ENCODE measurements around the gene IQCC. TPM values are rescaled to one million over a fixed set of nuclear protein-coding genes. Genes with fewer than 3 reads are reported as not detected.

Gene IQCC
- total RNA-seq, 3 donors from 2014 or later, result 1.8 to 3.5 (median 2.3) TPM

GRCh38 chr1:32219022-32219421, 13.6 kb downstream of the IQCC start:
- no peak overlapping the region for H3K4me3 ChIP-seq
- no peak for DNase-seq (ENCODE audit: low spot score in 2 of 2)
- H3K27me3 ChIP-seq, result no peaks in the 10 kb centered on the region
- H3K36me3 ChIP-seq, result no peaks in the 10 kb centered on the region
- TF ChIP-seq POLR2AphosphoS5 (IDR thresholded peaks at IDR 0.05), result no peak
- TF ChIP-seq CTCF (IDR thresholded peaks at IDR 0.05), result no peak
- no peak for TF ChIP-seq POLR2A (IDR thresholded peaks at IDR 0.05)
- no peak overlapping the region for H3K27ac ChIP-seq
- intact Hi-C loops (cut with DNase I; ENCODE audit: low total_unique reads), result no loop called here
- peaks cover 10% of the 10 kb centered on the region in 2 donors for H3K4me1 ChIP-seq
- H3K9me3 ChIP-seq, result no peaks in the 10 kb centered on the region

- Histone ChIP-seq H3K4me3 (peak overlapping the region; percentile 66 to 92 (median 85)), H3K9me3 (no peaks in the 10 kb centered on the region), H3K4me1 (peaks cover 10% of the 10 kb centered on the region in 2 donors), H3K27ac (peak overlapping the region in 1 of 2 donors; percentile 97), H3K36me3 (no peaks in the 10 kb centered on the region), H3K27me3 (no peaks in the 10 kb centered on the region)
- TF ChIP-seq CTCF (IDR thresholded peaks at IDR 0.05) (no peak), POLR2AphosphoS5 (IDR thresholded peaks at IDR 0.05) (no peak), POLR2A (IDR thresholded peaks at IDR 0.05) (no peak)
- DNase-seq (ENCODE audit: low spot score in 2 of 2), result no peak
- intact Hi-C loops (cut with DNase I; ENCODE audit: low total_unique reads), result no loop called here
These were observed 15.5 kb downstream of the IQCC start for GRCh38 chr1:32220746-32221580.

- TF ChIP-seq CTCF (IDR thresholded peaks at IDR 0.05), result no peak
- TF ChIP-seq POLR2AphosphoS5 (IDR thresholded peaks at IDR 0.05), result no peak
- DNase-seq (ENCODE audit: low spot score in 2 of 2), result no peak
- Histone ChIP-seq H3K36me3 (no peaks in the 10 kb centered on the region), H3K9me3 (no peaks in the 10 kb centered on the region), H3K4me3 (peak overlapping the region; percentile 66 to 92 (median 85)), H3K27ac (peak overlapping the region; percentile 97), H3K4me1 (peaks cover 10% of the 10 kb centered on the region in 2 donors), H3K27me3 (no peaks in the 10 kb centered on the region)
- intact Hi-C loops (cut with DNase I; ENCODE audit: low total_unique reads), result no loop called here
These were observed 16.1 kb downstream of the IQCC start for GRCh38 chr1:32221581-32221979.

DNA sequence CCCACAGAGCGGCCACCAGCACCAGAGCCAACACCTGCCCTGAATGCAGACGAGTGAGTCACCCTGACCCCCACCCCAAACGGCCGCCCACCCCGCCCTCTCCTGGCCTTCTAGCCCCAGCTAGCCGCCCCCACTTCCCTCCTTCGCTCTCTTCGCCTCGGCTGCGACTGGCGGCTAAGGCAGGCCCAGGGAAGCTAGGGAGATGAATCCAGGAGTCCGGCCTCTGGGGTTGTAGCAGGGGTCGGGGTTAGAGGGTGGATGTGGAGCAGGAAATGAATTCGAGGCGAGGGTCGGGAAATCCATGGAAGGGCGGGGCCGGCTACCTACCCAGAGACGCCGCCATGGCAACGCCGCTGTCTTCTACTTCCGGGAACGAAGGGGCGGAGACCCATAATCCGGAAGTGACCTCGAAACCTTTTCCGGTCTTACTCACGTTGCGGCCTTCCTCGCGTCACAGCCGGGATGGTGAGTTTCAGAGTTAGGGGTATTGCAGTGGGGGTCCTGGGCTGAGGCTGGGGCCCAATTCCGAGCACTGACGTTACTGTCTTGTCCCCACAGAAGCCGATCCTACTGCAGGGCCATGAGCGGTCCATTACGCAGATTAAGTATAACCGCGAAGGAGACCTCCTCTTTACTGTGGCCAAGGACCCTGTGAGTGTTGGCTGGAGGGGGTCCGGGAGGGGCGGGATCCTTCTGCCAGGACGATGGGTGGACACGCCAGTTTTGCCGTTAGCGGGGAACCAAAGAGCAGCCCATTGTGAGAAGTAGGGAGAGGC, 16.7 kb downstream of the IQCC start, which contains the start of the genes EIF3I and TMEM234:
TSS of gene EIF3I (plus strand) at position 428 of the 776 bp plus-strand sequence. CDS start at position 463, 35 bp downstream.
TSS of gene TMEM234 (minus strand) at position 374 of the 776 bp plus-strand sequence. CDS start at position 343, 31 bp downstream.
- peak; percentile 94 to 99 (median 97) for TF ChIP-seq POLR2AphosphoS5 (IDR thresholded peaks at IDR 0.05)
- TF ChIP-seq CTCF (IDR thresholded peaks at IDR 0.05), result no peak
- TF ChIP-seq POLR2A (IDR thresholded peaks at IDR 0.05), result peak; percentile 79
- Histone ChIP-seq H3K36me3 (no peaks in the 10 kb centered on the region), H3K27ac (peak within 1 kb of the TSS; percentile 97), H3K27me3 (no peaks in the 10 kb centered on the region), H3K4me1 (peaks cover 10% of the 10 kb centered on the region in 2 donors), H3K4me3 (peak within 1 kb of the TSS; percentile 66 to 92 (median 85)), H3K9me3 (no peaks in the 10 kb centered on the region)
- DNase-seq (ENCODE audit: low spot score in 2 of 2), result peak; percentile 92 to 93
- intact Hi-C loops (cut with DNase I; ENCODE audit: low total_unique reads), result no loop called here
